GM18502 (cell line): Measurements from ENCODE around the gene CEP135.

Experiments
- ATAC-seq: cut with Tn5 transposase; IDR thresholded peaks from one replicate; pipeline ENCODE4 v1.9.1; 2021; ENCODE audit warnings: mild to moderate bottlenecking; ENCODE audit not compliant: unreplicated experiment, poor library complexity

CEP135 gene

DNA sequence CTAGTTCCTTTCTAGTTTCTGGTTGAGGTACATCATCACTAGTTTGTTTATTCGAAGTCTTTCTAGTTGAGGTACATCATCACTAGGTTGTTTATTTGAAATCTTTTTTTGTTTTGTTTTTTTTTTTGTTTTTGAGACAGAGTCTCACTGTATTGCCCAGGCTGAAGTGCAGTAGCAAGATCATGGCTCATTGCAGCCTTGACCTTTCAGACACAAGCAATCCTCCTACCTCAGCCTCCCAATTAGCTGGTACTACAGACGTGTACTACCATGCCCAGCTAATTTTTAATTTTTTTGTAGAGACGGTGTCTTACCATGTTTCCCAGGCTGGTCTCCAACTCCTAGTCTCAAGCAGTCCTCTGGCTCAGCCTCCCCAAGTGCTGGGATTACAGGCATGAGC, 54.9 kb downstream of the CEP135 start:
- no peak for ATAC-seq

- no peak for ATAC-seq
Measured at GRCh38 chr4:56004235-56004634, 55.5 kb downstream of the CEP135 start.

DNA sequence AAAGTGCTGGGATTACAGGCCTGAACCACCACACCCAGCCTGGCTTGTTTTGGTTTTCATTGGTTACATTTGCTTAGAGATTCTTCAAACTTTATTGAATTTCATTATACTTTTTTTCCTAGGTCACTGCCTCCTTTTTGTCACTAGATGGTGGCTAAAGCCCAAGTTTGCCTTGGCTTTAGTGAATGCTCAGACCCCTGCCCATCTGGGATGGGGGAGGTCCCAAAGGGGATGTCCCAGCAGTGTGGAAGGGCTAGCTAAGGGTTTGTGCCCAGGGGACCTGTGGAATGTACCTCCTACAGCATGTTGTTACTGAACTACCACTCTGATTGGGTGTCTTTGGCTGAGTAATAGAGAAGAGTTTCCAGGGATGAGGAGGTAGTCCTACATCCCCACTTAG, 58.4 kb downstream of the CEP135 start:
- no peak for ATAC-seq

GRCh38 chr4:56008206-56008605, 59.5 kb downstream of the CEP135 start:
- ATAC-seq: no peak

- no peak for ATAC-seq
Measured at GRCh38 chr4:56026596-56026995, 77.9 kb downstream of the CEP135 start.

DNA sequence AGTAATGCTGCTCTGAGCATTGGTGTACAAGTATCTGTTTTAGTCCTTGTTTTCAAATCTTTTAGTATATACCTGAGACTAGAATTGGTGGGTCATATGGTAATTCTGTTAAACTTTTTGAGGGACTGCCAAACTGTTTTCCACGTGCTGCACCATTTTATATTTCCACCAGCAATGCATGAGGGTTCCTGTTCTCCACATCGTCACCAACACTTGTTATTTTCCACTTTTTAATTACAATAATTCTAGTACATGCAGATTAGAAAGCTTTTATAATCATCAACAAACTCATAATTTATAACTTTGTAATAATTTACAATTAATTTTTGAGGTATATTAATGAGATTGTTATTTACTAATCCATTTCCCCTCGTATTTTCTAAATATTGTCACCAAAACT, 79.4 kb downstream of the CEP135 start:
- no peak for ATAC-seq

DNA sequence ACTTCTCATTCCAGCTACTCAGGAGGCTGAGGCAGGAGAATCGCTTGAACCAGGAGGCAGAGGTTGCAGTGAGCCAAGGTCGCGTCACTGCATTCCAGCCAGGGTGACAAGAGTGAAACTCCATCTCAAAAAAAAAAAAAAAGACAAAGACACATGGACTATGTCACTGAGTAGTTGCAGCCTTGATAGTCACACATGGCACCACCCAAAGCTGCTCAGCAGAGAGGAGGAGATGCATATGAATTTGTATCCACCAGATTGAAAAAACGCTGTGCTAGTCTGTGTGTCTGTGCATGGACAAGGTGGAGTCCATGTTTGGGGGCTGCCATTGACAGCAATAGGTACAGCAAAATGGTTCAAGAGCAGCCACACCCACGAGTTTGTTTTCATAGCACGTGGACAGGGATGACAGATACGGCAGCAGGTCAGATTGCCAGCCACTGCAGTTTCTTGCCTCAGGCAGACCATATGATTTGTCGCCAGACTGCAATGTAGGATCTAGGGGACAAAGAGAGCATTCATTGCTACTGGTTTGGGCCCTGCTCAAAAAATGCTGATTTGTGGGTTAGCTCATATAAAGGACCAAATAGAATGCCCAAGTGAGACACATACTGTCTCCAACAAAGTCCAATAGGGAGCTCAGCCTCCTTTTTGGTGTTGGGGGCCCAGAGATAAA, 89.9 kb downstream of the CEP135 start:
- ATAC-seq: no peak

- no peak for ATAC-seq
Measured at GRCh38 chr4:56040842-56041241, 92.1 kb downstream of the CEP135 start.

DNA sequence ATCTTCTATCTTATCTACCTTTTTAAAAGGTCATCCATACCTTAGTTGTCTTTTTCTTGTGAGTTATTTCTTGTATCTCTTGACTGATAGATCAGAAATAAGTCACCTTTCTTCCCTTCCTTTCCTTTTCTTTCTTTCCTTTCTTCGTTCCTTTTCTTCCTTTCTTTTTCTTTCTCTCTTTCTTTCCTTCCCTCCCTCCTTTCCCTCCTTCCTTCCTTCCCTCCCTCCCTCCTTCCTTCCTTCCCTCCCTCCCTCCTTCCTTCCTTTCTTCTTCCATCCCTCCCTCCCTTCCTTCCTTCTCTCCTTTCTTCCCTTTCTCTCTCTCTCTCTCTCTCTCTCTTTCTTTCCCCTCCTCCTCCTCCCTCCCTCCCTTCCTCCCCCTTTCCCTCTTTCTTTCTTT, 93.5 kb downstream of the CEP135 start:
- no peak for ATAC-seq

- no peak for ATAC-seq
Measured at GRCh38 chr4:56048383-56048701, 99.6 kb downstream of the CEP135 start.

GRCh38 chr4:56048702-56049431, 100.1 kb downstream of the CEP135 start:
- ATAC-seq: peak; percentile 97

- ATAC-seq: no peak
Measured at GRCh38 chr4:56050625-56051024, 101.9 kb downstream of the CEP135 start.

GRCh38 chr4:56051029-56051709, 102.4 kb downstream of the CEP135 start:
- no peak for ATAC-seq

DNA sequence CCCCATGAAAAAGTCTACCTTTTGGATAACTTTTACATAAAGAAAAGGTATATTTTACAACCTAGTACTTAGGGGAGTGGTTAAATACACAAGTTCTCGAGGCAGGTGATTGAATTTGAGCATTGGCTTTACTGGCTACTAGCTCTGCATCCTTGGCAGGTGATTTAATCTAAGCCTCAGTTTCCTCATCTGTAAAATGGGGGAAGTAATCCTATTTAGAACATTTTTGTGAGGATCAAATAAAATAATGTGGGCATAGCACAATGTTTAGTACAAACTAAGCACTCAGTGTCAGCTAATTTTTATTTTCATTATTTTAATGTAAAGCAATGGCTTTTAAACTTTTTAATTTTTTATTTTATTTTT, 102.9 kb downstream of the CEP135 start:
- no peak for ATAC-seq

DNA sequence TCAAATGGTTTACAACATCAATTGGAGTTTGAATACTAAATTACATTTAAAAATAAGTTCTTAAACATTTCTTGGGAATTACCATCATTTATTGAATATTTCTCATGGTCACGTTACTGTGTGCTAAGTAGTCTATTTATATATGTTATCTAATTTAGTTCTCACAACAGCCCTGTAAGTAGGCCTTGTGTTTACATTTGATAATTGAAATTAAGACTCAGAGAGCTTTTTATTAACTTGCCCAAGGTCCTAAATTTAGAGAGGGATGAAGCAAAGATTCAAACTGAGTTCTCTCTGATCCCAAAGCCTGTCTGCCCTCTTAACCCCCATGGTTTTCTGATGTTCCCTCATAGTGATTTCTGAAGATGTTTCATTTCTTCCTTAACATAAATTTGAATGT, 103.7 kb downstream of the CEP135 start:
- ATAC-seq: no peak

DNA sequence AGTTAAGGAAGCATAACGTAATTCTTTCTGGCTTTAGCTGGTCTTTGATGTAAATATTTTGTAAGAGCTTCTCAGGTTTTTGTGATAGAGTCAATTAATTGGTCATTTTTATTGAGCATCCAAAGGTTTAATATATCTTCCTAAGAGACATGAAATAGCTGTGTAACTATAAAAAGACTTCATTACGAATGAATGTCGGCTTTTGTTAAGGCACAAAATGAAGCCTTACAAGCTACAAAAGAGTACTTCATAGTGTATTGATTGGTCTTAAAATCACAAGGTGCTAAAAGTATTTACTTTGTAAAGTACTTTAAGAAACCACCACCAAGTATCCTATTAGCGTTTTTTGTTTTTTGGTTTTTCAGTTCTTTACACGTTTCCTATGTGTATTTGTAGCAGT, 104.2 kb downstream of the CEP135 start:
- ATAC-seq: no peak

GRCh38 chr4:56055027-56055977, 106.6 kb downstream of the CEP135 start:
- ATAC-seq: no peak

DNA sequence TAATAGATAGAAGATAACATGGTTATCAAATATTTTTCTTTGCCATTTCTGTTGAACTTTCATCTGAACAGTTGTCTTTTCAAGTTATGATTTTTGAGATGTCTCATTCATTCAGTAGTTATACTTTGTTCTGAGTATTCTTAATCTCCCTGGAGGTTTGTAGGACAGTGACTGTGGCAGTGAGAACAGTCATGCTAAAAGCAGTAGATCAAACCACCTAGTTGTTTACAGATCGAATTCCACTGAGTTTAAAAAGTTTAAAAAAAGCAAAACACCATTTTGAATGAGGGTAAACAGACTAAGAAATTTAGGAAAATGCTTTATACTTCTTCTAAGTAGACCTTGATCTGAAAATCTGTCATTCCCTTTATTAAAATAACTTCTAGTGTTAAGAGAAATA, 107.2 kb downstream of the CEP135 start:
- ATAC-seq: no peak

GRCh38 chr4:56058555-56058954, 109.8 kb downstream of the CEP135 start:
- ATAC-seq: no peak

GRCh38 chr4:56060036-56060435, 111.3 kb downstream of the CEP135 start:
- ATAC-seq: no peak

GRCh38 chr4:56062106-56062505, 113.4 kb downstream of the CEP135 start:
- no peak for ATAC-seq
